Naive thymus-derived CD4-positive, alpha-beta T cell (primary cell): ENCODE results near the gene SMIM35. TPM values are rescaled to one million over a fixed set of nuclear protein-coding genes. Genes with fewer than 3 reads are reported as not detected.

ENCODE experiments used
- ATAC-seq: fragments of 150-1000 bp; cut with Tn5 transposase; 2 replicates; pipeline ENCODE4 v1.10.0; 2021; ENCODE audit warnings: mild to moderate bottlenecking, moderate library complexity
- CTCF ChIA-PET: fragments of 350-600 bp; sonication (Branson Sonifier 250); formaldehyde crosslinking; loops from one replicate; lab custom pipeline; 2021; ENCODE audit warnings: antibody characterized with exemption; lab: Charles Lee
- POLR2A ChIA-PET: fragments of 350-600 bp; sonication (Branson Sonifier 250); formaldehyde crosslinking; loops from one replicate; lab custom pipeline; 2021; ENCODE audit warnings: antibody characterized with exemption, inconsistent platforms; lab: Charles Lee
- DNase-seq, 9 donors: peaks; one replicate each; pipeline versions ENCODE4 v3.0.0 to v3.0.0-alpha.2; 2020 to 2022; ENCODE audit warnings: mixed read lengths in 1 of 9
- H3K27ac ChIP-seq: one replicate; pipeline ENCODE4 v1.7.0; 2013; ENCODE audit warnings: mild to moderate bottlenecking, low read depth, low read length, moderate library complexity
- H3K27me3 ChIP-seq, 2 donors: one replicate each; pipeline ENCODE4 v1.7.0; 2013; ENCODE audit warnings: low read length in 2 of 2, mild to moderate bottlenecking in 2 of 2, moderate library complexity in 2 of 2; ENCODE audit not compliant: control insufficient read depth in 2 of 2, insufficient read depth in 2 of 2
- H3K36me3 ChIP-seq, 3 experiments: 1 replicate in 2 of 3; 2 replicates in 1 of 3; pipeline ENCODE4 v1.7.0; 2013; ENCODE audit warnings: low read length in 3 of 3, mild to moderate bottlenecking in 3 of 3, moderate library complexity in 1 of 3; ENCODE audit not compliant: insufficient read depth in 3 of 3, control insufficient read depth in 2 of 3
- H3K4me1 ChIP-seq, 2 donors: one replicate each; pipeline ENCODE4 v1.7.0; 2013; ENCODE audit warnings: low read length in 2 of 2, mild to moderate bottlenecking in 2 of 2, moderate library complexity in 1 of 2; ENCODE audit not compliant: control insufficient read depth in 2 of 2, insufficient read depth in 2 of 2
- H3K4me3 ChIP-seq: 2 replicates; pipeline ENCODE4 v1.7.0; 2013; ENCODE audit warnings: mild to moderate bottlenecking, low read length
- H3K9me3 ChIP-seq, 3 experiments: 1 replicate in 2 of 3; 2 replicates in 1 of 3; pipeline ENCODE4 v1.7.0; 2013; ENCODE audit warnings: low read length in 3 of 3; ENCODE audit not compliant: control insufficient read depth in 2 of 3
- H3K27ac Mint-ChIP-seq, 9 donors: one replicate each; pipeline ENCODE4 v1.8.0; 2020 to 2022; ENCODE audit warnings: mixed read lengths in 9 of 9, mild to moderate bottlenecking in 8 of 9, moderate library complexity in 5 of 9, inconsistent platforms in 2 of 9
- H3K27me3 Mint-ChIP-seq, 5 donors: one replicate each; pipeline ENCODE4 v1.8.0; 2021 to 2022; ENCODE audit warnings: mixed read lengths in 5 of 5, mild to moderate bottlenecking in 1 of 5
- H3K36me3 Mint-ChIP-seq, 5 donors: one replicate each; pipeline ENCODE4 v1.8.0; 2020 to 2022; ENCODE audit warnings: mixed read lengths in 5 of 5, mild to moderate bottlenecking in 3 of 5, inconsistent platforms in 1 of 5
- H3K4me1 Mint-ChIP-seq, 7 donors: one replicate each; pipeline ENCODE4 v1.8.0; 2020 to 2022; ENCODE audit warnings: mixed read lengths in 7 of 7, mild to moderate bottlenecking in 3 of 7, inconsistent platforms in 1 of 7
- H3K4me3 Mint-ChIP-seq, 10 donors: one replicate each; pipeline ENCODE4 v1.8.0; 2020 to 2022; ENCODE audit warnings: mild to moderate bottlenecking in 10 of 10, mixed read lengths in 10 of 10, moderate library complexity in 6 of 10, inconsistent platforms in 2 of 10
- H3K9me3 Mint-ChIP-seq, 11 donors: one replicate each; pipeline ENCODE4 v1.8.0; 2020 to 2022; ENCODE audit warnings: mixed read lengths in 11 of 11, mild to moderate bottlenecking in 4 of 11, inconsistent platforms in 1 of 11, moderate library complexity in 1 of 11
- intact Hi-C, 2 donors: fragments of 100-400 bp; cut with micrococcal nuclease; formaldehyde crosslinking; loops; one replicate each; pipeline ENCODE4 v1.15.1; 2023
- polyA plus RNA-seq, 2 donors: library from polyadenylated mRNA; unstranded; fragments of 300-500 nt; fragmentation: Illumina TruSeq; gene quantifications; one replicate each; pipeline ENCODE4 v1.2.3, GENCODE V29; 2021
- total RNA-seq, 6 experiments: library from RNA in 5 of 6; stranded (reverse) in 5 of 6; gene quantifications; 1 replicate in 5 of 6; 2 replicates in 1 of 6; pipeline ENCODE4 v1.2.3 and lab custom pipeline; 2021 to 2026

SMIM35 gene
- total and polyA plus RNA-seq, 7 experiments from 2014 or later = 0.11 to 0.60 (median 0.28) TPM; not detected in 3

DNA sequence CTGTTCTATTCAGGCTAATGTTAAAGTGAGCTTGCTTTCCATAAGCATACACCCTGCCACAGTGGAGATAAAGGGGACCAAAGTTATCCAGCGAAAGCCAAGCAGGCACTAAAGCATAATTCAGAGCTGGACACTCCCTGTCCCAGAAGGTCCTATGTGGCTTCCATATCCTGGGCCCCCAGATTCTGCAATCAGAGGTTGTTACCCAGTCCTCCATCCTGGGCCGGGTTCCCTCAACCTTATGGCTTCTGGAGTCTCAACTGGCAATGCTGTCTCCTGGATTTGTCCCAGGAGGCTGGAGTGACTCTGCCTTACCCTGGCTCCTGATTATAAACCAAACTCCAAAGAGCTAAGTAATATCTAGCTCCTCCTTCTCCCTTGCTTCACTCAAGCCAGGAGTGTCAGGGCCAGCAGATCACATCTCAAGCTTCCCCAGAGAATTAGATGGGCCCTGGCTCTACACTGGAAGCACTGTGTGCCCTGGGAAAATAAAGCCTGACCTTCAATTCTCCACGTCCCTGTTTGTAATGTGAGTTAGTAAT is 14.0 kb upstream of the SMIM35 start:
- Histone ChIP-seq H3K27me3 (no peaks in the 10 kb centered on the region), H3K4me3 (no peak overlapping the region), H3K4me1 (no peaks in the 10 kb centered on the region), H3K9me3 (no peaks in the 10 kb centered on the region), H3K36me3 (no peaks in the 10 kb centered on the region), H3K27ac (no peak overlapping the region)
- ChIA-PET POLR2A (no interaction called here), CTCF (no interaction called here)
- DNase-seq (no peak), ATAC-seq (no peak)
- Mint-ChIP-seq H3K27me3 (peaks cover 0 to 23% (median 5%) of the 10 kb centered on the region in 5 donors), H3K4me3 (no peak overlapping the region), H3K4me1 (peaks cover 0 to 2% (median 0%) of the 10 kb centered on the region in 7 donors), H3K36me3 (no peaks in the 10 kb centered on the region), H3K9me3 (no peaks in the 10 kb centered on the region), H3K27ac (no peak overlapping the region)
- intact Hi-C loops = no loop called here

DNA sequence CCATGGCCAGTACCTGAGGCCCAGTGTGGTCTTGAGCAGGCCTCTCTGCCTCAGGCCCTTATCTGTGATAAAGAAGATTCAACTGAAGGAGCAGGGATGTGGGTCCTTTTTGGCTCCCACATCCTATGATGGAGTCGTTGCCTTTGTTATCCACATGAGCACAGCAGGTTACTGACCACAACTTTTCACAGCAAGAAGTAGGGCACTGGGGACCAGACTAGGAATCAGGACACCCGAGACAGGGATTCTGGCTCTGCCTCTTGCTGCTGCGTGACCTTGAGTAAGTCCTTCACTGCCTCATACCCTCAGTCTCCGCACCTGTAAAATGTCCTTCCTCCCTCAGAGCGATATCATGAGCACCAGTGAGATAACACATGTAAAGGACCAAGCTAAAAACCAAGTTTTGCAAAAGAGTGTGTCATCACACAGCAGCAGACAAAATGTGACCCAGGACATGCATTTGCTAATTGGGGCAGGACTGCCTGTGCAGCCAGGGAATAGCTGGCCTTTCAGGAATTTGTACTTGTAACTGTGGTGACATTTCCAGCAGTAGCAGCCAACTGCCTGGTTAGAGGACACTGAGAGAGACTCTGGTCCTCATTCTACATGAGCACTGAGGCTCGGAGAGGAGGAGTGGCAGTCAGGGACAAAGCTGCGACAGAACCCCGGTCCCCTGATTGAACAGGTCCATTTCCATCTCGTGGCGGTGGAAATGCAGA is 13.2 kb upstream of the SMIM35 start:
- CTCF ChIA-PET = interaction anchor here (0.7 kb wide), 1 partner anchor 279 kb away, joined by 5 read pairs; no protein-coding TSS in a partner anchor
- no peaks in the 10 kb centered on the region for H3K36me3 Mint-ChIP-seq
- peaks cover 0 to 27% (median 5%) of the 10 kb centered on the region in 5 donors for H3K27me3 Mint-ChIP-seq
- Histone ChIP-seq H3K36me3 (no peaks in the 10 kb centered on the region), H3K27me3 (no peaks in the 10 kb centered on the region), H3K9me3 (no peaks in the 10 kb centered on the region), H3K27ac (no peak overlapping the region), H3K4me3 (no peak overlapping the region), H3K4me1 (no peaks in the 10 kb centered on the region)
- intact Hi-C loops = no loop called here
- DNase-seq (no peak), ATAC-seq (no peak)
- peaks cover 0 to 2% (median 0%) of the 10 kb centered on the region in 7 donors for H3K4me1 Mint-ChIP-seq
- H3K4me3 Mint-ChIP-seq = no peak overlapping the region
- H3K27ac Mint-ChIP-seq = peak overlapping the region in 1 of 9 donors; percentile 6
- POLR2A ChIA-PET = no interaction called here
- no peaks in the 10 kb centered on the region for H3K9me3 Mint-ChIP-seq

DNA sequence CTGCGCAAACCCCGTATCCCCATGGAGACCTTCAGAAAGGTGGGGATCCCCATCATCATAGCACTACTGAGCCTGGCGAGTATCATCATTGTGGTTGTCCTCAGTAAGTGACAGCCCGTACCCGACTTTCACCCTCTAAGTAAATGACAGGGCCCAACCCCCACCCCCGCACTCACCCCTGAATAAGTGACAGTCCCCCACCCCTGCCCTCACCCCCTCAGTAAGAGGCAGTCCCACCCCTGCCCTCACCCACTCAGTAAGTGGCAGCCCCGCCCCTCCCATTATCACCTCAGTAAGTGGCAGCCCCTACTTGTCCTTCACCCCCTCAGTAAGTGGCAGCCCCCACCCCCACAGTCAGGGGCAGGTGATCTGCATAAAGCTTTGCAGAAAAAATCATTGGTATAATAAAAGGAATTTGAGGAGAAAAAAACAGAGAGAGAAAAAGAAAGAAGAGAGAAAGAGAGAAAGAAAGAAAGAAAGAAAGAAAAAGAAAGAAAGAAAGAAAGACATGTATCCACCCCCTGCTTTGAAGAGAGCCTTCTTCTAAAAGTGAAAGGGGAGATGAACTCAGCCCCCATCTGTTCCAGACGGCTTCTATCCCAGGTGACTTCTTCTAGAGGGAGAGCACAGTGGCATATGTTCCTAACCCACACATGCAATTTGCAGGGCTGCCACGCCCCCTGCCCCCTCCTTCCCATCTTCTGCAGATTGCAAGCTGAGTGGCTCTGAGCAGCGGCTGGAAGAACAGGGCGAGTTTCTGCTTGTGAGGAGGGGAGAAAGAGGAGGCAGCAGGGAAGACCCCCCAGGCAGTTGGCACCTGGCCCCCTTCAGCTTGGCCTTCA is 12.5 kb upstream of the SMIM35 start:
- H3K27ac ChIP-seq = no peak overlapping the region
- H3K4me1 ChIP-seq = no peaks in the 10 kb centered on the region
- H3K4me1 Mint-ChIP-seq = peaks cover 0 to 2% (median 0%) of the 10 kb centered on the region in 7 donors
- ATAC-seq (no peak), DNase-seq (no peak)
- H3K4me3 Mint-ChIP-seq = no peak overlapping the region
- peaks cover 0 to 28% (median 5%) of the 10 kb centered on the region in 5 donors for H3K27me3 Mint-ChIP-seq
- no peak overlapping the region for H3K4me3 ChIP-seq
- no peaks in the 10 kb centered on the region for H3K9me3 ChIP-seq
- POLR2A ChIA-PET = no interaction called here
- intact Hi-C loops = no loop called here
- H3K27me3 ChIP-seq = no peaks in the 10 kb centered on the region
- H3K36me3 Mint-ChIP-seq = no peaks in the 10 kb centered on the region
- no peaks in the 10 kb centered on the region for H3K36me3 ChIP-seq
- no peak overlapping the region for H3K27ac Mint-ChIP-seq
- CTCF ChIA-PET = interaction anchor here (0.6 to 0.7 kb wide), 2 partner anchors 278 to 670 kb away, joined by 3 to 5 read pairs; no protein-coding TSS in a partner anchor
- no peaks in the 10 kb centered on the region for H3K9me3 Mint-ChIP-seq

DNA sequence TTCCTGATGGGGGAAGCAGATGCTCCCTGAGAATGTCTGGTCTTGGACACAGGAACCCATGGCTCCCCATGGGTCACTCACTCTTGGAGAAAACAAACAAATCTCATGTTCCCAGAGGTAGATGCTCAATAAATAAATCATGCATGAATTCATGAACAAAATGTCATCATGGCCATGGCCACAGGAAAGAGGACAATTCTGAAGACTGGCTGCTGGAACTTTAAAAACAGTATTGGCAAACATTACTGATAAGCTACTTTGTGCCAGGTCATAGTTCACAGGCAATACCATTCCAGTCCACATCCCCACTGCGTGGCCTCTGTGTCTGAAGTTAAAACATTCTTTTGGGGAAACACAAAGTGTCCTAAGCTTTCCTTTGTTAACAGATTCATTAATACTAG is 9.2 kb upstream of the SMIM35 start:
- CTCF ChIA-PET = no interaction called here
- DNase-seq = no peak
- Mint-ChIP-seq H3K36me3 (no peaks in the 10 kb centered on the region), H3K4me1 (no peaks in the 10 kb centered on the region), H3K27ac (no peak overlapping the region), H3K27me3 (peaks cover 0 to 22% (median 13%) of the 10 kb centered on the region in 5 donors), H3K9me3 (peaks cover 0 to 2% (median 0%) of the 10 kb centered on the region in 11 donors), H3K4me3 (no peak overlapping the region)
- Histone ChIP-seq H3K4me3 (no peak overlapping the region), H3K27ac (no peak overlapping the region), H3K9me3 (no peaks in the 10 kb centered on the region), H3K36me3 (no peaks in the 10 kb centered on the region), H3K4me1 (no peaks in the 10 kb centered on the region), H3K27me3 (no peaks in the 10 kb centered on the region)
- no peak for ATAC-seq
- intact Hi-C loops = no loop called here
- POLR2A ChIA-PET = no interaction called here

DNA sequence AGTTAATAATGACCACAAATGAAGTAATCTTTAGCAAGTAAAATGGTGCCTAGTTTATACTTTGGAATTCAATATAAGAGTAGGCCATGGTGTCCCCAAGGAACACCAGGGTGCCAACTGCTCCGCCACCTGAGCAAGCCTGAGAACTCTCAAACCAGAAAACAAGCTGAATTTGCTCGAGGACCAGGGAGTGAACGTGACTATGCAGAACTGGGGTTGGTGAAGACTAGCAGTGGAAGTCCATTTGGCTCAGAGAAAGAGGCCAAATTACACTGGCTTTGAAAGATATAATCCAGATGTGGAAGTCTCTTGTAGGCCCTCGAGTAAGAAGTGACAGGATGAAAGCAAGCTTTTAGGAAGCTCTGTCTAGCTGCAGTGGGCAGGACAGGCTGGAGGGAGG is 8.7 kb upstream of the SMIM35 start:
- Histone ChIP-seq H3K4me1 (no peaks in the 10 kb centered on the region), H3K27me3 (no peaks in the 10 kb centered on the region), H3K4me3 (no peak overlapping the region), H3K27ac (no peak overlapping the region), H3K9me3 (no peaks in the 10 kb centered on the region), H3K36me3 (no peaks in the 10 kb centered on the region)
- ChIA-PET POLR2A (no interaction called here), CTCF (no interaction called here)
- H3K4me3 Mint-ChIP-seq = no peak overlapping the region
- no peaks in the 10 kb centered on the region for H3K36me3 Mint-ChIP-seq
- no peak overlapping the region for H3K27ac Mint-ChIP-seq
- ATAC-seq (no peak), DNase-seq (no peak)
- H3K4me1 Mint-ChIP-seq = no peaks in the 10 kb centered on the region
- peaks cover 0 to 21% (median 14%) of the 10 kb centered on the region in 5 donors for H3K27me3 Mint-ChIP-seq
- H3K9me3 Mint-ChIP-seq = peaks cover 0 to 2% (median 0%) of the 10 kb centered on the region in 11 donors
- intact Hi-C loops = no loop called here

DNA sequence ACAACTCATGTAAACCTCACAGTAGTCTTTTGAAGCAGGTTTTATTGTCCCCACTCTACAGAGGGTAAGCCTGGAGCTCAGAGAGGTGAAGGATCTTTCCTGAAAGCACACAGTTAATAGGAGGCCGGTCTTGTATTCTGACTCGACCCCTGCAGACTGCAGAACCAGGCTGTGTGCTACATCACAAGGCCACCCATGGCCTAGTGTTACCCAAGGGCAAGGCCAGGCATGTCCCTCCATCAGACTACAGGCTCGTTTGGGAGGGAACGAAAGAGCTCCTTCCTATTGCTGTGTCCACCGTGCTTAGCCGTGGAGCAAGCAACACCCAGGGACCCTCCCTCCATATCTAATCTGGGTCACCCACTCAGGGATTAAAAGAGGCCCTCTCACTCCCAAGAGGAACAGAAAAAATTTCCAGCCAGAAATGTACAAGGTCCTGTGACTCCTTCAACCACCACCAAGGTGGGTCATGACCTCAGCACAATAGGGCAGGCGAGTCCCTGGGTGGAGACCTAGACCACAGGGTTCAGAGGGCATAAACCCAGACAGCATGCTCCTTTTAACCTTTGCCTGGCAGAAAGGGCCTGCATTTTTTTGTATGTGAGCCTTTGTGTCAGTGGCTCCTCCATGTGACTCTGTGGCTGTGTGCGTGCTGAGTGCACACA is 6.3 kb upstream of the SMIM35 start:
- no peaks in the 10 kb centered on the region for H3K27me3 ChIP-seq
- DNase-seq (no peak), ATAC-seq (no peak)
- intact Hi-C loops = no loop called here
- Mint-ChIP-seq H3K36me3 (peaks cover 0 to 10% (median 1%) of the 10 kb centered on the region in 5 donors), H3K4me1 (no peaks in the 10 kb centered on the region), H3K27me3 (peaks cover 0 to 30% (median 11%) of the 10 kb centered on the region in 5 donors), H3K4me3 (no peak overlapping the region), H3K27ac (no peak overlapping the region), H3K9me3 (peaks cover 0 to 18% (median 6%) of the 10 kb centered on the region in 11 donors)
- no peaks in the 10 kb centered on the region for H3K36me3 ChIP-seq
- no peak overlapping the region for H3K4me3 ChIP-seq
- no peaks in the 10 kb centered on the region for H3K4me1 ChIP-seq
- H3K27ac ChIP-seq = no peak overlapping the region
- no peaks in the 10 kb centered on the region for H3K9me3 ChIP-seq
- ChIA-PET POLR2A (no interaction called here), CTCF (no interaction called here)
